Vagina (tissue), 2 donors: ENCODE data around the gene ANKRD28.

Experiments
- CTCF ChIP-seq, 3 experiments: fragments of 450-650 bp in 2 of 3; fragments of 200-600 bp in 1 of 3; sonication (generic) in 1 of 3; IDR thresholded peaks; one replicate each; pipeline ENCODE4 v1.5.1; 2017 to 2019; ENCODE audit warnings: antibody characterized with exemption in 3 of 3, mild to moderate bottlenecking in 2 of 3, moderate library complexity in 2 of 3
- POLR2A ChIP-seq, 2 donors: fragments of 450-650 bp; IDR thresholded peaks; one replicate each; pipeline ENCODE4 v1.6.1; 2017; ENCODE audit warnings: antibody characterized with exemption in 2 of 2, mild to moderate bottlenecking in 2 of 2, moderate library complexity in 2 of 2
- POLR2AphosphoS5 ChIP-seq, 2 donors: sonication (generic); formaldehyde crosslinking; IDR thresholded peaks; one replicate each; pipeline ENCODE4 v1.9.0; 2017; ENCODE audit warnings: antibody characterized with exemption in 2 of 2, mild to moderate bottlenecking in 2 of 2, low read depth in 1 of 2; ENCODE audit not compliant: insufficient read depth in 1 of 2

GRCh38 chr3:15794842-15795650 lies 2.7 kb downstream of the ANKRD28 start:
- TF ChIP-seq CTCF (IDR thresholded peaks at IDR 0.05) (no peak), POLR2A (IDR thresholded peaks at IDR 0.05) (no peak), POLR2AphosphoS5 (IDR thresholded peaks at IDR 0.05; ENCODE audit: insufficient read depth in 1 of 2, low read depth in 1 of 2) (no peak)
